Measurements from ENCODE around the gene MYO3B.

DNA sequence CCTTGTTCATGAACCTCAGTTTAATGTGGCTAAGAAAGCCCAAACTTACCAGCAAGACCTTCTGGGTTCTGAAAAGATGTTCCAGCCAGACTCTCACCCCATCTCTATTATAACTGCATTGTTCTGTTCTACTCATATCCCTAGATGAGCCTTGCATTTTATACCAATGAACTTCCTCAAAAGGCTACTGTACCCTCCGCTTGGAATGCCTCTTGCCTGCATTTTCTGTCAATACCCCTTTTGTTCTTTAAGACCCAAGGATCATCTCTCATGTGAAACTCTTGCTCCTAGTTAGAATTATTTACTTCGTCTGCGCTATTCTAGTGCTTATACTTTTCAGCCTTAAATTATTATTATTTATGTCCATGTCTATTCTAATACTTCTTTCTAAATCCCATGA is 181.5 kb downstream of the MYO3B start:
- no peak for TF ChIP-seq POLR2A (IDR thresholded peaks at IDR 0.05)
- TF ChIP-seq, protein P1, sequence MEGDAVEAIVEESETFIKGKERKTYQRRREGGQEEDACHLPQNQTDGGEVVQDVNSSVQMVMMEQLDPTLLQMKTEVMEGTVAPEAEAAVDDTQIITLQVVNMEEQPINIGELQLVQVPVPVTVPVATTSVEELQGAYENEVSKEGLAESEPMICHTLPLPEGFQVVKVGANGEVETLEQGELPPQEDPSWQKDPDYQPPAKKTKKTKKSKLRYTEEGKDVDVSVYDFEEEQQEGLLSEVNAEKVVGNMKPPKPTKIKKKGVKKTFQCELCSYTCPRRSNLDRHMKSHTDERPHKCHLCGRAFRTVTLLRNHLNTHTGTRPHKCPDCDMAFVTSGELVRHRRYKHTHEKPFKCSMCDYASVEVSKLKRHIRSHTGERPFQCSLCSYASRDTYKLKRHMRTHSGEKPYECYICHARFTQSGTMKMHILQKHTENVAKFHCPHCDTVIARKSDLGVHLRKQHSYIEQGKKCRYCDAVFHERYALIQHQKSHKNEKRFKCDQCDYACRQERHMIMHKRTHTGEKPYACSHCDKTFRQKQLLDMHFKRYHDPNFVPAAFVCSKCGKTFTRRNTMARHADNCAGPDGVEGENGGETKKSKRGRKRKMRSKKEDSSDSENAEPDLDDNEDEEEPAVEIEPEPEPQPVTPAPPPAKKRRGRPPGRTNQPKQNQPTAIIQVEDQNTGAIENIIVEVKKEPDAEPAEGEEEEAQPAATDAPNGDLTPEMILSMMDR (IDR thresholded peaks at IDR 0.05), result no peak
